Dendritic cell treated with granulocyte-macrophage colony-stimulating factor and Interleukin-4, amounts not matched to agents 40 ng/mL and 50 ng/mL, for 4 days (primary cell): ENCODE results near the gene HCN3.
A peak's percentile ranks its signal among the peaks of the same experiment; 100 is the strongest.
"Not testable (repeated sequence)": the region's sequence is repeated elsewhere in the genome, so short reads cannot be mapped to it uniquely, and the experiment has no call there.

Source experiments
- H3K27ac Mint-ChIP-seq: one replicate; pipeline ENCODE4 v1.8.0; 2022; ENCODE audit warnings: mild to moderate bottlenecking, mixed read lengths
- H3K27me3 Mint-ChIP-seq: one replicate; pipeline ENCODE4 v1.8.0; 2022; ENCODE audit warnings: mild to moderate bottlenecking, mixed read lengths
- H3K36me3 Mint-ChIP-seq: one replicate; pipeline ENCODE4 v1.8.0; 2022; ENCODE audit warnings: low read depth, mixed read lengths
- H3K4me1 Mint-ChIP-seq: one replicate; pipeline ENCODE4 v1.8.0; 2022; ENCODE audit warnings: low read depth, mixed read lengths
- H3K4me3 Mint-ChIP-seq: one replicate; pipeline ENCODE4 v1.8.0; 2022; ENCODE audit warnings: mild to moderate bottlenecking, moderate library complexity, mixed read lengths
- H3K9me3 Mint-ChIP-seq: one replicate; pipeline ENCODE4 v1.8.0; 2022; ENCODE audit warnings: mixed read lengths
- intact Hi-C: fragments of 100-400 bp; cut with micrococcal nuclease; formaldehyde crosslinking; loops from one replicate; pipeline ENCODE4 v1.15.0; 2022

HCN3 gene

GRCh38 chr1:155284476-155284875 is 7.2 kb downstream of the HCN3 start:
- Mint-ChIP-seq H3K4me3 (no peak overlapping the region), H3K27me3 (peaks cover 2% of the 10 kb centered on the region)
- intact Hi-C loops, result no loop called here

GRCh38 chr1:155285063-155285462 is 7.8 kb downstream of the HCN3 start:
- no peak overlapping the region for H3K4me3 Mint-ChIP-seq
- H3K4me1 Mint-ChIP-seq, result peaks cover 5% of the 10 kb centered on the region
- no peaks in the 10 kb centered on the region for H3K27me3 Mint-ChIP-seq
- H3K36me3 Mint-ChIP-seq, result no peaks in the 10 kb centered on the region
- intact Hi-C loops, result no loop called here
- no peak overlapping the region for H3K27ac Mint-ChIP-seq
- H3K9me3 Mint-ChIP-seq, result no peaks in the 10 kb centered on the region

More at GRCh38 chr1:155284476-155284875, 7.2 kb downstream of the HCN3 start:
- no peaks in the 10 kb centered on the region for H3K9me3 Mint-ChIP-seq
- peaks cover 7% of the 10 kb centered on the region for H3K4me1 Mint-ChIP-seq
- no peaks in the 10 kb centered on the region for H3K36me3 Mint-ChIP-seq
- H3K27ac Mint-ChIP-seq, result no peak overlapping the region

- no peak overlapping the region for H3K27ac Mint-ChIP-seq
- peaks cover 5% of the 10 kb centered on the region for H3K27me3 Mint-ChIP-seq
- peaks cover 5% of the 10 kb centered on the region for H3K4me1 Mint-ChIP-seq
- H3K4me3 Mint-ChIP-seq, result no peak overlapping the region
- no peaks in the 10 kb centered on the region for H3K9me3 Mint-ChIP-seq
- H3K36me3 Mint-ChIP-seq, result no peaks in the 10 kb centered on the region
- intact Hi-C loops, result no loop called here
These were observed 8.4 kb downstream of the HCN3 start for GRCh38 chr1:155285631-155286044.

- intact Hi-C loops, result no loop called here
- peaks cover 5% of the 10 kb centered on the region for H3K4me1 Mint-ChIP-seq
- H3K36me3 Mint-ChIP-seq, result no peaks in the 10 kb centered on the region
- peaks cover 8% of the 10 kb centered on the region for H3K27me3 Mint-ChIP-seq
- H3K9me3 Mint-ChIP-seq, result no peaks in the 10 kb centered on the region
- H3K27ac Mint-ChIP-seq, result no peak overlapping the region
- H3K4me3 Mint-ChIP-seq, result no peak overlapping the region
These were observed 9.3 kb downstream of the HCN3 start for GRCh38 chr1:155286544-155286943.

GRCh38 chr1:155287987-155288543 is 10.8 kb downstream of the HCN3 start:
- H3K27me3 Mint-ChIP-seq, result peaks cover 19% of the 10 kb centered on the region
- intact Hi-C loops, result no loop called here
- H3K27ac Mint-ChIP-seq, result no peak overlapping the region
- H3K4me3 Mint-ChIP-seq, result no peak overlapping the region
- H3K36me3 Mint-ChIP-seq, result no peaks in the 10 kb centered on the region
- peaks cover under 1% of the 10 kb centered on the region for H3K4me1 Mint-ChIP-seq
- H3K9me3 Mint-ChIP-seq, result no peaks in the 10 kb centered on the region

GRCh38 chr1:155291006-155291405 is 13.7 kb downstream of the HCN3 start:
- H3K27ac Mint-ChIP-seq, H3K36me3 Mint-ChIP-seq, H3K4me3 Mint-ChIP-seq, intact Hi-C loops, H3K9me3 Mint-ChIP-seq: not testable (repeated sequence)
- H3K27me3 Mint-ChIP-seq, result peaks cover 49% of the 10 kb centered on the region
- H3K4me1 Mint-ChIP-seq, result peaks cover 13% of the 10 kb centered on the region

GRCh38 chr1:155293086-155293749 is 16.0 kb downstream of the HCN3 start:
- H3K4me3 Mint-ChIP-seq, result no peak overlapping the region
- peaks cover 13% of the 10 kb centered on the region for H3K4me1 Mint-ChIP-seq
- H3K27me3 Mint-ChIP-seq, result peaks cover 71% of the 10 kb centered on the region
- intact Hi-C loops, result no loop called here
- H3K9me3 Mint-ChIP-seq, result no peaks in the 10 kb centered on the region
- no peaks in the 10 kb centered on the region for H3K36me3 Mint-ChIP-seq
- no peak overlapping the region for H3K27ac Mint-ChIP-seq

- H3K27ac Mint-ChIP-seq, result no peak overlapping the region
- H3K9me3 Mint-ChIP-seq, result no peaks in the 10 kb centered on the region
- peaks cover 72% of the 10 kb centered on the region for H3K27me3 Mint-ChIP-seq
- H3K4me3 Mint-ChIP-seq, result peak overlapping the region; percentile 39
- intact Hi-C loops, result no loop called here
- H3K36me3 Mint-ChIP-seq, result no peaks in the 10 kb centered on the region
- peaks cover 13% of the 10 kb centered on the region for H3K4me1 Mint-ChIP-seq
These were observed 17.4 kb downstream of the HCN3 start for GRCh38 chr1:155294520-155295182.

GRCh38 chr1:155295183-155295941 is 18.1 kb downstream of the HCN3 start:
- no peaks in the 10 kb centered on the region for H3K36me3 Mint-ChIP-seq
- intact Hi-C loops, result no loop called here
- H3K4me3 Mint-ChIP-seq, result no peak overlapping the region
- peaks cover 13% of the 10 kb centered on the region for H3K4me1 Mint-ChIP-seq
- no peaks in the 10 kb centered on the region for H3K9me3 Mint-ChIP-seq
- peaks cover 70% of the 10 kb centered on the region for H3K27me3 Mint-ChIP-seq
- no peak overlapping the region for H3K27ac Mint-ChIP-seq

- no peak overlapping the region for H3K4me3 Mint-ChIP-seq
- no peaks in the 10 kb centered on the region for H3K36me3 Mint-ChIP-seq
- H3K9me3 Mint-ChIP-seq, result no peaks in the 10 kb centered on the region
- H3K27ac Mint-ChIP-seq, result no peak overlapping the region
- intact Hi-C loops, result no loop called here
- peaks cover 13% of the 10 kb centered on the region for H3K4me1 Mint-ChIP-seq
- H3K27me3 Mint-ChIP-seq, result peaks cover 68% of the 10 kb centered on the region
These were observed 18.6 kb downstream of the HCN3 start for GRCh38 chr1:155295942-155296267.

- Mint-ChIP-seq H3K27me3 (peaks cover 63% of the 10 kb centered on the region), H3K4me3 (no peak overlapping the region), H3K27ac (no peak overlapping the region), H3K36me3 (no peaks in the 10 kb centered on the region), H3K9me3 (no peaks in the 10 kb centered on the region), H3K4me1 (peaks cover 13% of the 10 kb centered on the region)
- intact Hi-C loops, result no loop called here
These were observed 19.4 kb downstream of the HCN3 start for GRCh38 chr1:155296661-155297060.

GRCh38 chr1:155297384-155297783 is 20.1 kb downstream of the HCN3 start:
- intact Hi-C loops, result no loop called here
- Mint-ChIP-seq H3K27ac (no peak overlapping the region), H3K36me3 (no peaks in the 10 kb centered on the region), H3K4me3 (no peak overlapping the region), H3K4me1 (peaks cover 13% of the 10 kb centered on the region), H3K27me3 (peaks cover 58% of the 10 kb centered on the region), H3K9me3 (no peaks in the 10 kb centered on the region)

- intact Hi-C loops, result no loop called here
- Mint-ChIP-seq H3K36me3 (no peaks in the 10 kb centered on the region), H3K4me1 (peaks cover 8% of the 10 kb centered on the region), H3K27me3 (peaks cover 36% of the 10 kb centered on the region), H3K9me3 (no peaks in the 10 kb centered on the region), H3K4me3 (no peak overlapping the region), H3K27ac (no peak overlapping the region)
These were observed 22.8 kb downstream of the HCN3 start for GRCh38 chr1:155300024-155300423.
